ENCODE data around the gene WT1.
"Not testable (repeated sequence)": the region's sequence is repeated elsewhere in the genome, so short reads cannot be mapped to it uniquely, and the experiment has no call there.

Gene WT1

GRCh38 chr11:32435511-32435941 lies at the start of gene WT1:
Gene WT1, minus strand, starts transcription at chr11:32435539.
- TF ChIP-seq CTCF (IDR thresholded peaks at IDR 0.05; ENCODE audit: low read depth, low read length) = no peak
- H3K4me3 ChIP-seq (ENCODE audit: low read depth, low read length) = no peak within 1 kb of the TSS
- DNase-seq (ENCODE audit: low read depth, low spot score) = no peak
- in situ Hi-C loops (cut with HindIII; ENCODE audit: low sequenced_read_pairs) = no loop called here

GRCh38 chr11:32479291-32479690 lies 44.0 kb upstream of the WT1 start:
- DNase-seq (ENCODE audit: low read depth, low spot score) = no peak
- TF ChIP-seq CTCF (IDR thresholded peaks at IDR 0.05; ENCODE audit: low read depth, low read length) = no peak
- in situ Hi-C loops (cut with HindIII; ENCODE audit: low sequenced_read_pairs) = no loop called here
- no peak overlapping the region for H3K4me3 ChIP-seq (ENCODE audit: low read depth, low read length)

GRCh38 chr11:32478277-32478731 lies 43.0 kb upstream of the WT1 start:
- DNase-seq (ENCODE audit: low read depth, low spot score) = no peak
- in situ Hi-C loops (cut with HindIII; ENCODE audit: low sequenced_read_pairs) = no loop called here
- TF ChIP-seq CTCF (IDR thresholded peaks at IDR 0.05; ENCODE audit: low read depth, low read length) = no peak
- no peak overlapping the region for H3K4me3 ChIP-seq (ENCODE audit: low read depth, low read length)

- no peak for DNase-seq (ENCODE audit: low read depth, low spot score)
- H3K4me3 ChIP-seq (ENCODE audit: low read depth, low read length) = no peak overlapping the region
- no peak for TF ChIP-seq CTCF (IDR thresholded peaks at IDR 0.05; ENCODE audit: low read depth, low read length)
- in situ Hi-C loops (cut with HindIII; ENCODE audit: low sequenced_read_pairs) = no loop called here
Measured at GRCh38 chr11:32473282-32473909, 38.1 kb upstream of the WT1 start.

GRCh38 chr11:32472226-32472625 lies 36.9 kb upstream of the WT1 start:
- in situ Hi-C loops (cut with HindIII; ENCODE audit: low sequenced_read_pairs) = no loop called here

GRCh38 chr11:32471544-32471943 lies 36.2 kb upstream of the WT1 start:
- H3K4me3 ChIP-seq (ENCODE audit: low read depth, low read length); DNase-seq (ENCODE audit: low read depth, low spot score); in situ Hi-C loops (cut with HindIII; ENCODE audit: low sequenced_read_pairs): not testable (repeated sequence)

More at GRCh38 chr11:32472226-32472625, 36.9 kb upstream of the WT1 start:
- TF ChIP-seq CTCF (IDR thresholded peaks at IDR 0.05; ENCODE audit: low read depth, low read length) = no peak
- no peak overlapping the region for H3K4me3 ChIP-seq (ENCODE audit: low read depth, low read length)
- no peak for DNase-seq (ENCODE audit: low read depth, low spot score)

- H3K4me3 ChIP-seq (ENCODE audit: low read depth, low read length) = no peak overlapping the region
- in situ Hi-C loops (cut with HindIII; ENCODE audit: low sequenced_read_pairs) = no loop called here
- no peak for DNase-seq (ENCODE audit: low read depth, low spot score)
- TF ChIP-seq CTCF (IDR thresholded peaks at IDR 0.05; ENCODE audit: low read depth, low read length) = no peak
Measured at GRCh38 chr11:32469791-32470190, 34.5 kb upstream of the WT1 start.
